H1 (cell line): ENCODE measurements around the gene PFDN1. TPM values are rescaled to one million over a fixed set of nuclear protein-coding genes. Genes with fewer than 3 reads are reported as not detected.

ENCODE experiments used
- CTCF ChIA-PET: fragments of 300-600 bp; sonication (Branson Sonifier 250); formaldehyde crosslinking; loops from one replicate; lab custom pipeline; 2021; ENCODE audit not compliant: partially characterized antibody; lab: Charles Lee
- POLR2A ChIA-PET: fragments of 300-600 bp; sonication (Branson Sonifier 250); formaldehyde crosslinking; loops from one replicate; lab custom pipeline; 2021; ENCODE audit warnings: inconsistent platforms; ENCODE audit not compliant: partially characterized antibody; lab: Charles Lee
- DNase-seq, 2 experiments: peaks; one replicate each; pipeline versions ENCODE4 v3.0.0 to v3.0.0-alpha.2; 2010 to 2022; ENCODE audit warnings: low spot score in 2 of 2, low read depth in 1 of 2, mixed read lengths in 1 of 2
- FAIRE-seq: peaks from 2 replicates; lab custom pipeline; 2011; peaks lifted over from hg19 to GRCh38; lab: Jason Lieb, UNC
- H2AFZ ChIP-seq: 2 replicates; pipeline ENCODE4 v1.8.1; 2012; ENCODE audit warnings: low read length, inconsistent platforms
- H2AK5ac ChIP-seq: 2 replicates; pipeline ENCODE4 v1.6.1; 2013; ENCODE audit warnings: low read depth, low read length
- H2BK120ac ChIP-seq: replicated peaks from 2 replicates; pipeline ENCODE3; 2013; ENCODE audit warnings: low read depth, low read length, inconsistent platforms
- H2BK12ac ChIP-seq: 2 replicates; pipeline ENCODE4 v1.6.1; 2013; ENCODE audit warnings: low read depth, low read length
- H2BK15ac ChIP-seq: 2 replicates; pipeline ENCODE4 v1.6.1; 2013; ENCODE audit warnings: low read length
- H2BK20ac ChIP-seq: 2 replicates; pipeline ENCODE4 v1.6.1; 2013; ENCODE audit warnings: low read length
- H2BK5ac ChIP-seq: 2 replicates; pipeline ENCODE4 v1.6.1; 2013; ENCODE audit warnings: low read depth, low read length
- H3K14ac ChIP-seq: 2 replicates; pipeline ENCODE4 v1.6.1; 2013; ENCODE audit warnings: inconsistent platforms; ENCODE audit not compliant: insufficient read length
- H3K18ac ChIP-seq: 2 replicates; pipeline ENCODE4 v1.6.1; 2013; ENCODE audit warnings: low read length; ENCODE audit errors: extremely low read depth
- H3K23ac ChIP-seq: 2 replicates; pipeline ENCODE4 v1.6.1; 2013; ENCODE audit warnings: inconsistent platforms; ENCODE audit not compliant: insufficient read length
- H3K23me2 ChIP-seq: 2 replicates; pipeline ENCODE4 v1.6.1; 2013; ENCODE audit warnings: low read depth, low read length
- H3K27ac ChIP-seq: 2 replicates; pipeline ENCODE4 v1.6.1; 2011; ENCODE audit warnings: low read depth, low read length, inconsistent platforms
- H3K27me3 ChIP-seq, 4 experiments: replicated peaks in 1 of 4; 1 replicate in 1 of 4; 2 replicates in 3 of 4; pipeline versions ENCODE4 v1.6.1 to v1.8.1; 2011 to 2013; ENCODE audit warnings: low read length in 3 of 4, mild to moderate bottlenecking in 3 of 4, inconsistent platforms in 2 of 4, mixed read lengths in 2 of 4, moderate library complexity in 1 of 4; ENCODE audit not compliant: control insufficient read depth in 3 of 4, insufficient read depth in 3 of 4; ENCODE audit errors: extremely low read depth in 1 of 4
- H3K36me3 ChIP-seq, 4 experiments: 2 replicates each; pipeline versions ENCODE4 v1.6.1 to v1.8.1; 2011 to 2013; ENCODE audit warnings: mild to moderate bottlenecking in 4 of 4, low read length in 3 of 4, moderate library complexity in 2 of 4, control low read depth in 1 of 4, inconsistent platforms in 1 of 4; ENCODE audit not compliant: insufficient read depth in 4 of 4, control insufficient read depth in 2 of 4
- H3K4ac ChIP-seq: replicated peaks from 2 replicates; pipeline ENCODE3; 2013; ENCODE audit warnings: low read length, low read depth, mixed read lengths, inconsistent platforms; ENCODE audit not compliant: insufficient read length
- H3K4me1 ChIP-seq, 4 experiments: replicated peaks in 1 of 4; 1 replicate in 1 of 4; 2 replicates in 3 of 4; pipeline versions ENCODE4 v1.6.1 to v1.8.1; 2011 to 2013; ENCODE audit warnings: low read length in 3 of 4, inconsistent platforms in 2 of 4, mixed read lengths in 1 of 4; ENCODE audit not compliant: insufficient read depth in 4 of 4, control insufficient read depth in 3 of 4
- H3K4me2 ChIP-seq, 2 experiments: 2 replicates each; pipeline versions ENCODE4 v1.6.1 to v1.8.1; 2011 to 2013; ENCODE audit warnings: low read depth in 2 of 2, low read length in 2 of 2, control low read depth in 1 of 2, inconsistent platforms in 1 of 2, mild to moderate bottlenecking in 1 of 2; ENCODE audit not compliant: insufficient read depth in 1 of 2
- H3K4me3 ChIP-seq, 4 experiments: fragments of 200-600, 300-600 bp in 1 of 4; sonication (generic), shearing (Covaris generic), sonication (Bioruptor Twin) in 1 of 4; 2 replicates each; pipeline versions ENCODE4 v1.5.1 to v1.8.1; 2011 to 2016; ENCODE audit warnings: low read length in 4 of 4, low read depth in 3 of 4, control low read depth in 2 of 4, inconsistent platforms in 2 of 4, mild to moderate bottlenecking in 2 of 4, mixed read lengths in 1 of 4, moderate library complexity in 1 of 4; ENCODE audit not compliant: insufficient read depth in 2 of 4; ENCODE audit errors: extremely low read depth in 1 of 4
- H3K56ac ChIP-seq: replicated peaks from 2 replicates; pipeline ENCODE3; 2013; ENCODE audit warnings: low read depth, mild to moderate bottlenecking, mixed read lengths, low read length, inconsistent platforms; ENCODE audit not compliant: insufficient read length
- H3K79me1 ChIP-seq: 2 replicates; pipeline ENCODE4 v1.6.1; 2013; ENCODE audit warnings: low read depth, low read length, control low read depth
- H3K79me2 ChIP-seq, 2 experiments: 2 replicates each; pipeline versions ENCODE4 v1.6.1 to v1.8.1; 2012 to 2013; ENCODE audit warnings: low read length in 2 of 2, mild to moderate bottlenecking in 2 of 2, inconsistent platforms in 1 of 2; ENCODE audit not compliant: insufficient read depth in 2 of 2, control insufficient read depth in 1 of 2
- H3K9ac ChIP-seq, 4 experiments: replicated peaks in 1 of 4; 1 replicate in 1 of 4; 2 replicates in 3 of 4; pipeline versions ENCODE4 v1.6.1 to v1.8.1; 2011 to 2013; ENCODE audit warnings: low read depth in 3 of 4, low read length in 3 of 4, control low read depth in 2 of 4, mild to moderate bottlenecking in 2 of 4, moderate library complexity in 2 of 4, inconsistent platforms in 1 of 4; ENCODE audit errors: extremely low read depth in 1 of 4
- H3K9me3 ChIP-seq, 2 experiments: 2 replicates each; pipeline versions ENCODE4 v1.6.1 to v1.8.1; 2012 to 2013; ENCODE audit warnings: mild to moderate bottlenecking in 2 of 2, moderate library complexity in 2 of 2, control low read depth in 1 of 2, inconsistent platforms in 1 of 2, low read depth in 1 of 2, low read length in 1 of 2, mixed read lengths in 1 of 2; ENCODE audit not compliant: insufficient read depth in 2 of 2
- H4K20me1 ChIP-seq, 2 experiments: replicated peaks in 1 of 2; 2 replicates each; pipeline versions ENCODE3 to v1.8.1; 2011 to 2013; ENCODE audit warnings: inconsistent platforms in 2 of 2, low read length in 2 of 2, mild to moderate bottlenecking in 1 of 2; ENCODE audit not compliant: insufficient read depth in 2 of 2, control insufficient read depth in 1 of 2
- H4K5ac ChIP-seq: 2 replicates; pipeline ENCODE4 v1.6.1; 2013; ENCODE audit warnings: low read length, low read depth, mixed read lengths, inconsistent platforms; ENCODE audit not compliant: insufficient read length
- H4K8ac ChIP-seq: 2 replicates; pipeline ENCODE4 v1.8.0; 2013; ENCODE audit warnings: mild to moderate bottlenecking, moderate library complexity, low read length, inconsistent platforms; ENCODE audit not compliant: insufficient read depth; ENCODE audit errors: extremely low read depth
- H4K91ac ChIP-seq: replicated peaks from 2 replicates; pipeline ENCODE3; 2013; ENCODE audit warnings: low read length, mixed read lengths, inconsistent platforms; ENCODE audit not compliant: insufficient read length
- BRCA1 ChIP-seq: IDR thresholded peaks from 2 replicates; pipeline ENCODE4 v1.6.1; 2012; ENCODE audit warnings: low read depth, low read length, improper control_type of control experiment
- KDM1A ChIP-seq: fragments of 200-600, 300-600 bp; sonication (generic); IDR thresholded peaks from 2 replicates; pipeline ENCODE4 v1.7.1; 2016; ENCODE audit warnings: mild to moderate bottlenecking, low read length, borderline replicate concordance
- NANOG ChIP-seq: IDR thresholded peaks from 2 replicates; pipeline ENCODE4 v1.6.1; 2011; ENCODE audit warnings: low read length, low read depth, mild to moderate bottlenecking, inconsistent platforms; ENCODE audit not compliant: insufficient read depth, poor library complexity, severe bottlenecking
- POLR2AphosphoS5 ChIP-seq: IDR thresholded peaks from 2 replicates; pipeline ENCODE4 v1.6.1; 2011; ENCODE audit warnings: low read depth, low read length
- POU5F1 ChIP-seq: IDR thresholded peaks from 2 replicates; pipeline ENCODE4 v1.6.1; 2011; ENCODE audit warnings: low read depth, mild to moderate bottlenecking, low read length, moderate library complexity
- RBBP5 ChIP-seq: IDR thresholded peaks from 2 replicates; pipeline ENCODE4 v1.7.1; 2012; ENCODE audit warnings: low read depth, mild to moderate bottlenecking, inconsistent platforms, low read length, moderate library complexity, borderline replicate concordance
- SAP30 ChIP-seq: fragments of 300-600 bp; sonication (generic); IDR thresholded peaks from 2 replicates; pipeline ENCODE4 v1.7.1; 2012; ENCODE audit warnings: low read length, moderate library complexity, mild to moderate bottlenecking, inconsistent platforms; ENCODE audit not compliant: insufficient read depth, insufficient replicate concordance
- SUZ12 ChIP-seq: fragments of 200-600 bp; sonication (generic); IDR thresholded peaks from 2 replicates; pipeline ENCODE4 v1.6.1; 2012; ENCODE audit warnings: mild to moderate bottlenecking, inconsistent platforms, low read length, moderate library complexity, mixed read lengths
- WGBS, 2 experiments: shearing (Covaris generic) in 1 of 2; methylation state at CpG; one replicate each; pipeline versions ENCODE4 v1.1.6 to v1.1.7; 2013 to 2015; ENCODE audit warnings: low lambda C conversion rate in 2 of 2, mixed read lengths in 2 of 2, inconsistent platforms in 1 of 2, low coverage in 1 of 2, missing lambda C conversion rate in 1 of 2; ENCODE audit not compliant: insufficient replicate concordance in 2 of 2, insufficient coverage in 1 of 2, insufficient read length in 1 of 2; ENCODE audit errors: extremely low coverage in 1 of 2, missing lambda C conversion rate in 1 of 2; 5-methylcytosine and 5-hydroxymethylcytosine counted together
- polyA plus RNA-seq, 7 experiments: library from polyadenylated mRNA; depleted of rRNA in 3 of 7; stranded (reverse) in 5 of 7; unstranded in 2 of 7; fragments of >200 nt in 5 of 7; fragments of 200-250 nt in 2 of 7; gene quantifications; 1 replicate in 5 of 7; 2 replicates in 1 of 7; 4 replicates in 1 of 7; pipeline versions ENCODE4 v1.2.1 to v1.2.3, GENCODE V29; 2011 to 2013; ENCODE audit warnings: missing spikeins in 2 of 7, mixed read lengths in 2 of 7
- total RNA-seq: library from RNA; stranded (reverse); fragmentation: NEBNext Ultra II Directional; extraction: Animal tissue kit (Norgen Biotek cat#: 25700); gene quantifications from 2 replicates; pipeline ENCODE4 v1.2.1, GENCODE V29; 2021
- TF ChIP-seq, protein P1 (sequence below): IDR thresholded peaks from 2 replicates; pipeline ENCODE4 v1.6.1; 2012; ENCODE audit warnings: inconsistent platforms
- TF ChIP-seq, protein P2 (sequence below): IDR thresholded peaks from 2 replicates; pipeline ENCODE4 v1.6.1; 2011; ENCODE audit warnings: low read length, improper control_type of control experiment

PFDN1 gene
- total and polyA plus RNA-seq, 2 of the 8 experiments (the other 6 are each of a cell fraction or from before 2014, with no cell fraction given) = 53.0 to 89.6 TPM

DNA sequence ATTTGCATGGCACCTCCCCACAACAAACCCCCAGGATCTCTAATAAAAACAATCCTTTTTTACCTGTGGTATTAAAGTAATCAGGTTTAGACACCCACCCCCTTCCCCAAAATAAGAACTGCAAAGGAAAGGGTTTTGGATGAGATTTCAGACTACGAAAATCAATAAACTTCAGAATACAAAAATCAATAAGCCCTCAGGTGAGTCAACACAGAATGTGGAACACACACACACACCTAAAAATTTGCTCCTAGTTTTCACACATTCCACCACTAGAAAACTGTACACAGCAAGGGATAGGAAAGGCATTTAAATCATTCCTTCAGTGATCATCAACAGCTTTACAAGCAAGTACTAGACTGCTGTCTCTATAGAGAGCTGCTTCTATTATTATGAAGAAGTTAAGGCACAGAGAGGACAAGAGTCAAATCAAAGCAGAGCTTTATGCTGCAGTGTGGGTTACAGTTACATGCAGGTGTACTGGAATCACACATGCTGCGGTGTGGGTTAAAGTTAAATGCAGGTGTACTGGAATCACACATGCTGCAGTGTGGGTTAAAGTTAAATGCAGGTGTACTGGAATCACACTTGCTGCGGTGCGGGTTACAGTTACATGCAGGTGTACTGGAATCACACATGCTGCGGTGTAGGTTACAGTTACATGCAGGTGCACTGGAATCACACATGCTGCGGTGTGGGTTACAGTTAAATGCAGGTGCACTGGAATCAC is 36.3 kb downstream of the PFDN1 start:
- Histone ChIP-seq H3K79me2 (peaks cover 0 to 12% of the 10 kb centered on the region in 2 experiments; a peak in 1 of 4 replicates), H2BK120ac (no peak overlapping the region), H2BK12ac (no peak overlapping the region), H2BK5ac (no peak overlapping the region), H3K4me1 (peaks cover 0 to 2% (median 0%) of the 10 kb centered on the region in 4 experiments; a peak in 2 of 7 replicates), H4K20me1 (peaks cover 0 to 1% of the 10 kb centered on the region in 2 experiments), H2BK20ac (no peak overlapping the region), H4K8ac (no peak overlapping the region), H2AK5ac (no peak overlapping the region), H4K91ac (no peak overlapping the region), H3K14ac (no peak overlapping the region), H3K9me3 (no peaks in the 10 kb centered on the region), H3K4me3 (no peak overlapping the region), H3K4me2 (no peak overlapping the region), H3K9ac (no peak overlapping the region), H4K5ac (no peak overlapping the region), H3K79me1 (no peaks in the 10 kb centered on the region), H3K23me2 (no peaks in the 10 kb centered on the region), H3K4ac (no peak overlapping the region), H2BK15ac (no peak overlapping the region), H3K27me3 (no peaks in the 10 kb centered on the region), H3K18ac (no peak overlapping the region), H3K23ac (no peak overlapping the region), H3K36me3 (no peaks in the 10 kb centered on the region), H2AFZ (no peak overlapping the region), H3K56ac (no peak overlapping the region), H3K27ac (no peak overlapping the region)
- FAIRE-seq (no peak), DNase-seq (no peak)
- ChIA-PET CTCF (interaction anchor here (0.5 to 1.8 kb wide), 5 partner anchors 10 to 1743 kb away, joined by 3 to 6 read pairs (median 3); partner anchors contain the start of gene HBEGF), POLR2A (interaction anchor here (0.5 to 1.4 kb wide), 6 partner anchors 8 to 426 kb away, joined by 3 to 8 read pairs (median 4); partner anchors contain the start of genes HBEGF and PFDN1)
- 96% methylated on average over 6 of the region's 6 CpGs; no CpG with 5 or more reads in 1 of the 2 experiments for WGBS, 2 experiments
- TF ChIP-seq SAP30 (no peak), POLR2AphosphoS5 (no peak), SUZ12 (no peak), RBBP5 (no peak), NANOG (no peak), POU5F1 (no peak), KDM1A (no peak), BRCA1 (no peak)
- TF ChIP-seq, protein P1, sequence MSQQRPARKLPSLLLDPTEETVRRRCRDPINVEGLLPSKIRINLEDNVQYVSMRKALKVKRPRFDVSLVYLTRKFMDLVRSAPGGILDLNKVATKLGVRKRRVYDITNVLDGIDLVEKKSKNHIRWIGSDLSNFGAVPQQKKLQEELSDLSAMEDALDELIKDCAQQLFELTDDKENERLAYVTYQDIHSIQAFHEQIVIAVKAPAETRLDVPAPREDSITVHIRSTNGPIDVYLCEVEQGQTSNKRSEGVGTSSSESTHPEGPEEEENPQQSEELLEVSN = no peak
- TF ChIP-seq, protein P2, sequence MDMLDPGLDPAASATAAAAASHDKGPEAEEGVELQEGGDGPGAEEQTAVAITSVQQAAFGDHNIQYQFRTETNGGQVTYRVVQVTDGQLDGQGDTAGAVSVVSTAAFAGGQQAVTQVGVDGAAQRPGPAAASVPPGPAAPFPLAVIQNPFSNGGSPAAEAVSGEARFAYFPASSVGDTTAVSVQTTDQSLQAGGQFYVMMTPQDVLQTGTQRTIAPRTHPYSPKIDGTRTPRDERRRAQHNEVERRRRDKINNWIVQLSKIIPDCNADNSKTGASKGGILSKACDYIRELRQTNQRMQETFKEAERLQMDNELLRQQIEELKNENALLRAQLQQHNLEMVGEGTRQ = no peak
